Measurements from ENCODE around the gene RERE.

DNA sequence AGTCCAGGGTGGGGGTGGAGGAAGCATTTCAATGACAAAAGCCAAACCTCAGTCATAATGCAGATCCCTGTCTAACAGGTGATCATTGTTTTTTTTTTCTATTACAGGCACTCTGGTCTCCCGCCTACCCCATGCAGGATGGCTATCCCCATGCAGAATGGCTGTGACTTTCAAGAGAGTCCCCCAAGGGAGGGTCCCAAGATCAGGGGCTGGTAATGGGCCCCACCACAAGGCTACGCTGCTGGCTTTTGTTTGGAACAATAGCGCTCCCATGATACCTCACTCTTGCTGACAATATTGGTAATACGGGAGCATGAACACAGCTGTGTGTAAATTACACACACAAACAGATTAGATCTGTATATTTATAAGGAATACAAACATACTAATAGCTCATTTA lies 380.1 kb downstream of the RERE start:
- no peak for TF ChIP-seq EZH2 (IDR thresholded peaks at IDR 0.05; ENCODE audit: borderline replicate concordance)
- TF ChIP-seq, protein P1, sequence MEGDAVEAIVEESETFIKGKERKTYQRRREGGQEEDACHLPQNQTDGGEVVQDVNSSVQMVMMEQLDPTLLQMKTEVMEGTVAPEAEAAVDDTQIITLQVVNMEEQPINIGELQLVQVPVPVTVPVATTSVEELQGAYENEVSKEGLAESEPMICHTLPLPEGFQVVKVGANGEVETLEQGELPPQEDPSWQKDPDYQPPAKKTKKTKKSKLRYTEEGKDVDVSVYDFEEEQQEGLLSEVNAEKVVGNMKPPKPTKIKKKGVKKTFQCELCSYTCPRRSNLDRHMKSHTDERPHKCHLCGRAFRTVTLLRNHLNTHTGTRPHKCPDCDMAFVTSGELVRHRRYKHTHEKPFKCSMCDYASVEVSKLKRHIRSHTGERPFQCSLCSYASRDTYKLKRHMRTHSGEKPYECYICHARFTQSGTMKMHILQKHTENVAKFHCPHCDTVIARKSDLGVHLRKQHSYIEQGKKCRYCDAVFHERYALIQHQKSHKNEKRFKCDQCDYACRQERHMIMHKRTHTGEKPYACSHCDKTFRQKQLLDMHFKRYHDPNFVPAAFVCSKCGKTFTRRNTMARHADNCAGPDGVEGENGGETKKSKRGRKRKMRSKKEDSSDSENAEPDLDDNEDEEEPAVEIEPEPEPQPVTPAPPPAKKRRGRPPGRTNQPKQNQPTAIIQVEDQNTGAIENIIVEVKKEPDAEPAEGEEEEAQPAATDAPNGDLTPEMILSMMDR (IDR thresholded peaks at IDR 0.05; ENCODE audit: poor library complexity): no peak

Measured in hepatocyte (in vitro differentiated cells).